Trophoblast cell (in vitro differentiated cells and primary cell): ENCODE data around the gene ARHGEF40.

Experiments
- DNase-seq, 2 donors: peaks; one replicate each; pipeline ENCODE4 v3.0.0-alpha.2; 2016
- H2AFZ ChIP-seq: 2 replicates; pipeline ENCODE4 v1.6.1; 2013; ENCODE audit warnings: low read length, moderate library complexity, mild to moderate bottlenecking; ENCODE audit not compliant: insufficient read depth, poor library complexity
- H2AK5ac ChIP-seq: 2 replicates; pipeline ENCODE4 v1.6.1; 2013; ENCODE audit warnings: mild to moderate bottlenecking, low read length
- H2BK120ac ChIP-seq: 2 replicates; pipeline ENCODE4 v1.6.1; 2013; ENCODE audit warnings: low read length, mild to moderate bottlenecking, moderate library complexity; ENCODE audit not compliant: insufficient read depth, poor library complexity
- H2BK12ac ChIP-seq: 2 replicates; pipeline ENCODE4 v1.6.1; 2013; ENCODE audit warnings: mild to moderate bottlenecking, low read length, moderate library complexity
- H2BK5ac ChIP-seq: 2 replicates; pipeline ENCODE4 v1.6.1; 2013; ENCODE audit warnings: low read length, low read depth, moderate library complexity, mild to moderate bottlenecking; ENCODE audit not compliant: poor library complexity
- H3K14ac ChIP-seq: 2 replicates; pipeline ENCODE4 v1.6.1; 2013; ENCODE audit warnings: mild to moderate bottlenecking, low read length
- H3K18ac ChIP-seq: 2 replicates; pipeline ENCODE4 v1.6.1; 2013; ENCODE audit warnings: mild to moderate bottlenecking, low read length
- H3K23ac ChIP-seq: 2 replicates; pipeline ENCODE4 v1.6.1; 2013; ENCODE audit warnings: low read length
- H3K27ac ChIP-seq: 2 replicates; pipeline ENCODE4 v1.5.1; 2013; ENCODE audit warnings: low read depth, mild to moderate bottlenecking, inconsistent platforms, low read length, moderate library complexity
- H3K27me3 ChIP-seq: 2 replicates; pipeline ENCODE4 v1.6.1; 2013; ENCODE audit warnings: inconsistent platforms, mild to moderate bottlenecking, low read length, moderate library complexity; ENCODE audit not compliant: insufficient read depth
- H3K36me3 ChIP-seq, 2 experiments: 1 replicate in 1 of 2; 2 replicates in 1 of 2; pipeline ENCODE4 v1.6.1; 2013; ENCODE audit warnings: low read length in 2 of 2, mild to moderate bottlenecking in 2 of 2, moderate library complexity in 1 of 2; ENCODE audit not compliant: insufficient read depth in 2 of 2, control insufficient read depth in 1 of 2
- H3K4ac ChIP-seq: 2 replicates; pipeline ENCODE4 v1.6.1; 2013; ENCODE audit warnings: low read depth, mild to moderate bottlenecking, low read length, moderate library complexity
- H3K4me1 ChIP-seq, 2 experiments: 1 replicate in 1 of 2; 2 replicates in 1 of 2; pipeline ENCODE4 v1.6.1; 2013; ENCODE audit warnings: low read length in 2 of 2, mild to moderate bottlenecking in 2 of 2, moderate library complexity in 1 of 2; ENCODE audit not compliant: insufficient read depth in 2 of 2, control insufficient read depth in 1 of 2
- H3K4me2 ChIP-seq: 2 replicates; pipeline ENCODE4 v1.6.1; 2013; ENCODE audit warnings: inconsistent platforms, mild to moderate bottlenecking, low read length, moderate library complexity
- H3K4me3 ChIP-seq: 2 replicates; pipeline ENCODE4 v1.5.1; 2013; ENCODE audit warnings: mild to moderate bottlenecking, low read depth, low read length, inconsistent platforms
- H3K79me1 ChIP-seq: one replicate; pipeline ENCODE4 v1.6.1; 2013; ENCODE audit warnings: low read length
- H3K79me2 ChIP-seq: 2 replicates; pipeline ENCODE4 v1.6.1; 2013; ENCODE audit warnings: low read length, mild to moderate bottlenecking; ENCODE audit not compliant: control insufficient read depth, insufficient read depth, poor library complexity
- H3K9ac ChIP-seq: 2 replicates; pipeline ENCODE4 v1.6.1; 2013; ENCODE audit warnings: mild to moderate bottlenecking, low read length
- H3K9me3 ChIP-seq: 2 replicates; pipeline ENCODE4 v1.6.1; 2013; ENCODE audit warnings: low read depth, mild to moderate bottlenecking, control low read depth, inconsistent platforms, low read length; ENCODE audit not compliant: insufficient read depth
- H4K12ac ChIP-seq: 2 replicates; pipeline ENCODE4 v1.6.1; 2013; ENCODE audit warnings: low read depth, mild to moderate bottlenecking, low read length, moderate library complexity
- H4K8ac ChIP-seq: 2 replicates; pipeline ENCODE4 v1.6.1; 2013; ENCODE audit warnings: low read depth, mild to moderate bottlenecking, low read length, moderate library complexity
- H4K91ac ChIP-seq: one replicate; pipeline ENCODE4 v1.6.1; 2013; ENCODE audit warnings: low read depth, mild to moderate bottlenecking, low read length, moderate library complexity
- WGBS: extraction: QIAGEN DNeasy Blood & Tissue Kit; methylation state at CpG from one replicate; pipeline ENCODE4 v1.1.7; 2013; ENCODE audit warnings: missing lambda C conversion rate; ENCODE audit not compliant: insufficient read length, insufficient coverage; ENCODE audit errors: extremely low coverage; 5-methylcytosine and 5-hydroxymethylcytosine counted together

ARHGEF40 gene

DNA sequence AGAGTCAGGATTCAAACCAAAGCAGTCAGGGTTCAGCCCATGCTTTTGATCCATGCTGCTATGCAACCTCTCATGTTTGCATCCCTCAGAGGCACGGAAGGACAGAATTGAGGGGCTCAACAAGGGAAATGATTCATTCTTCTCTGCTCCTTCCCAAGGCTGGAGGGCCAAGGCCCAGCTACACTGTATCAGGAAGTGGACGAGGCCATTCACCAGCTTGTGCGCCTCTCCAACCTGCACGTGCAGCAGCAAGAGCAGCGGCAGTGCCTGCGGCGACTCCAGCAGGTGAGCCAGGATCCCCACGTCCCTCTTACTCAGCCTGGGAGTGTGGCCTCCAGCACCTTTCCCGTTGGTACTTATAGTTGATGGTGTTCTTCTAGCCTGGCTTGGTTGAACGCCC is 8.6 kb downstream of the ARHGEF40 start:
- H2AK5ac ChIP-seq: no peak overlapping the region
- H4K8ac ChIP-seq: no peak overlapping the region
- H3K79me2 ChIP-seq: no peaks in the 10 kb centered on the region
- no peak overlapping the region for H4K12ac ChIP-seq
- H3K79me1 ChIP-seq: no peaks in the 10 kb centered on the region
- no peak overlapping the region for H3K4ac ChIP-seq
- DNase-seq: no peak
- H3K27me3 ChIP-seq: no peaks in the 10 kb centered on the region
- no peaks in the 10 kb centered on the region for H3K9me3 ChIP-seq
- no peak overlapping the region for H2BK5ac ChIP-seq
- H2BK120ac ChIP-seq: no peak overlapping the region
- no peaks in the 10 kb centered on the region for H3K4me1 ChIP-seq
- no peak overlapping the region for H2BK12ac ChIP-seq
- no peak overlapping the region for H3K23ac ChIP-seq
- H4K91ac ChIP-seq: no peak overlapping the region
- H2AFZ ChIP-seq: no peak overlapping the region
- H3K27ac ChIP-seq: no peak overlapping the region
- H3K4me2 ChIP-seq: no peak overlapping the region
- no peak overlapping the region for H3K18ac ChIP-seq
- H3K4me3 ChIP-seq: no peak overlapping the region
- H3K9ac ChIP-seq: no peak overlapping the region
- no peak overlapping the region for H3K14ac ChIP-seq
- WGBS: no CpG with 5 or more reads among the region's 10 CpGs
- H3K36me3 ChIP-seq: peaks cover 71 to 88% of the 10 kb centered on the region in 2 experiments

DNA sequence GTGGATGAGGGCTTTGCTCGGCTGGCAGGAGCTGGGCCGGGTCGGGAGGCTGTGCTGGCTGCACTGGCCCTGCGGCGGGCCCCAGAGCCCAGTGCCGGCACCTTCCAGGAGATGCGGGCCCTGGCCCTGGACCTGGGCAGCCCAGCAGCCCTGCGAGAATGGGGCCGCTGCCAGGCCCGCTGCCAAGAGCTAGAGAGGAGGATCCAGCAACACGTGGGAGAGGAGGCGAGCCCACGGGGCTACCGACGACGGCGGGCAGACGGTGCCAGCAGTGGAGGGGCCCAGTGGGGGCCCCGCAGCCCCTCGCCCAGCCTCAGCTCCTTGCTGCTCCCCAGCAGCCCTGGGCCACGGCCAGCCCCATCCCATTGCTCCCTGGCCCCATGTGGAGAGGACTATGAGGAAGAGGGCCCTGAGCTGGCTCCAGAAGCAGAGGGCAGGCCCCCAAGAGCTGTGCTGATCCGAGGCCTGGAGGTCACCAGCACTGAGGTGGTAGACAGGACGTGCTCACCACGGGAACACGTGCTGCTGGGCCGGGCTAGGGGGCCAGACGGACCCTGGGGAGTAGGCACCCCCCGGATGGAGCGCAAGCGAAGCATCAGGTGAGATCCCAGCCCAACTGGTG is 11.5 kb downstream of the ARHGEF40 start:
- Histone ChIP-seq H3K23ac (no peak overlapping the region), H2BK120ac (no peak overlapping the region), H3K79me1 (no peaks in the 10 kb centered on the region), H3K79me2 (no peaks in the 10 kb centered on the region), H2BK5ac (no peak overlapping the region), H3K4ac (no peak overlapping the region), H4K12ac (no peak overlapping the region), H3K18ac (no peak overlapping the region), H3K4me1 (no peaks in the 10 kb centered on the region), H3K36me3 (peaks cover 57 to 84% of the 10 kb centered on the region in 2 experiments), H3K27ac (no peak overlapping the region), H2AK5ac (no peak overlapping the region), H3K4me3 (no peak overlapping the region), H3K14ac (no peak overlapping the region), H3K27me3 (no peaks in the 10 kb centered on the region), H3K9ac (no peak overlapping the region), H4K8ac (no peak overlapping the region), H3K4me2 (no peak overlapping the region), H2BK12ac (no peak overlapping the region), H3K9me3 (no peaks in the 10 kb centered on the region), H4K91ac (no peak overlapping the region), H2AFZ (no peak overlapping the region)
- no CpG with 5 or more reads among the region's 30 CpGs for WGBS
- DNase-seq: no peak

DNA sequence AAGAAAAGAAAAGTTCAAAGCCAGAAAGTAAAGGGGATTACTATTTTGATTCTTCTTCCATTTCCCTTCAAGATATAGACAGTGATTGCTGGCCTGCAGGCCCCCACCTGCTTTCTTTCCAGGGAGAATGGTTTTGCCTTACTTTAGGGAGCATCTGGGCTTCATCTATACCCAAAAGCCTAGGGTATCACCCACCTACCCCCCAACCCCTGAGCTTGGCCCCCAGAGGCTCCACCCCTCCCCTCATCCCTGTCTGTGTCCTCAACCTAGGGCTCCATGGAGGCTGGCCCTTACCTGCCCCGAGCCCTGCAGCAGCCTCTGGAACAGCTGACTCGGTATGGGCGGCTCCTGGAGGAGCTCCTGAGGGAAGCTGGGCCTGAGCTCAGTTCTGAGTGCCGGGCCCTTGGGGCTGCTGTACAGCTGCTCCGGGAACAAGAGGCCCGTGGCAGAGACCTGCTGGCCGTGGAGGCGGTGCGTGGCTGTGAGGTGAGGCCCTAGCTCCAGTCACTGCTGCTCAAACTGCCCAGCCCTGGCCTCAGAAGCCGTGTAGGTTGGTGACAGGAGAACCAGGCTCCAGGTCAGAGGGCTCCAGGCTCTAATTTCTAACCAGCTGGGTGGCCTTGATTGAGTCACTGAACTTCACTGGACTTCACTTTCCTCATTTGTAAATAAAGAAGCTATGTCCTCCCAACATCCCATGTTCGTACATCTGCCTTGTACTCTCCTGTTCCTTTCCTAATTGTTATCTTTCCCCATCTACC is 13.6 kb downstream of the ARHGEF40 start:
- H2AK5ac ChIP-seq: no peak overlapping the region
- H3K9ac ChIP-seq: no peak overlapping the region
- no peaks in the 10 kb centered on the region for H3K79me1 ChIP-seq
- no peaks in the 10 kb centered on the region for H3K79me2 ChIP-seq
- WGBS: no CpG with 5 or more reads among the region's 11 CpGs
- H3K27ac ChIP-seq: no peak overlapping the region
- H3K14ac ChIP-seq: no peak overlapping the region
- no peak overlapping the region for H3K23ac ChIP-seq
- no peak overlapping the region for H2BK120ac ChIP-seq
- no peak overlapping the region for H2BK5ac ChIP-seq
- H3K36me3 ChIP-seq: peaks cover 56 to 88% of the 10 kb centered on the region in 2 experiments
- H2BK12ac ChIP-seq: no peak overlapping the region
- no peak overlapping the region for H3K4me2 ChIP-seq
- H3K9me3 ChIP-seq: no peaks in the 10 kb centered on the region
- no peak overlapping the region for H3K4me3 ChIP-seq
- H4K8ac ChIP-seq: no peak overlapping the region
- H3K4ac ChIP-seq: no peak overlapping the region
- no peak for DNase-seq
- H3K4me1 ChIP-seq: no peaks in the 10 kb centered on the region
- H2AFZ ChIP-seq: no peak overlapping the region
- H3K18ac ChIP-seq: no peak overlapping the region
- H3K27me3 ChIP-seq: no peaks in the 10 kb centered on the region
- H4K12ac ChIP-seq: no peak overlapping the region
- H4K91ac ChIP-seq: no peak overlapping the region

DNA sequence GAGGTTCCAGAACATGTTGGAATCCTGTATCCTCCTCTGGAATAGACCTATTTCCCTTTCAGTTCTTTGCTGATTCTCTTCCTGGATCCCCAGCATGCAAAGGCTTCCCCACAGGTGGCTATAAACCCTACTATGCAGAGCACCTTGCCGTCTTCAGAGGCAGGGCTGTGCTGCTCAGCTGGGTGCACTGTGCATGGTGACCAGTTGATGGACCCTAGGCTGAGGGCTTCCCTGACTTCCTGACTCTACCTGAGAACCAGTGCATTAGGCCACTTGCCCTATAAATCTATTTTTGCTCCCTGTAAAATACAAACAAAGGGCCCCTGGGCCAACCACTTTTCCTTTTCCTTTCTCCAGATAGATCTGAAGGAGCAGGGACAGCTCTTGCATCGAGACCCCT is 14.3 kb downstream of the ARHGEF40 start:
- no peak for DNase-seq
- H3K14ac ChIP-seq: no peak overlapping the region

More for the DNA sequence above, 14.3 kb downstream of the ARHGEF40 start:
- Histone ChIP-seq H2BK120ac (no peak overlapping the region), H3K9ac (no peak overlapping the region), H3K4ac (no peak overlapping the region), H2AK5ac (no peak overlapping the region), H4K8ac (no peak overlapping the region), H3K4me1 (no peaks in the 10 kb centered on the region), H4K91ac (no peak overlapping the region), H3K36me3 (peaks cover 58 to 88% of the 10 kb centered on the region in 2 experiments), H3K4me2 (no peak overlapping the region), H3K79me2 (no peaks in the 10 kb centered on the region), H4K12ac (no peak overlapping the region), H3K27me3 (no peaks in the 10 kb centered on the region), H3K79me1 (no peaks in the 10 kb centered on the region), H3K9me3 (no peaks in the 10 kb centered on the region), H2BK12ac (no peak overlapping the region), H3K18ac (no peak overlapping the region), H2AFZ (no peak overlapping the region), H3K4me3 (no peak overlapping the region), H3K23ac (no peak overlapping the region), H3K27ac (no peak overlapping the region), H2BK5ac (no peak overlapping the region)
- WGBS: no CpG with 5 or more reads among the region's 2 CpGs
